Osteocyte (in vitro differentiated cells): ENCODE results near the gene HBG1. TPM values are rescaled to one million over a fixed set of nuclear protein-coding genes. Genes with fewer than 3 reads are reported as not detected.

Experiments used
- DNase-seq: peaks from one replicate; pipeline ENCODE4 v3.0.0; 2021; ENCODE audit warnings: mixed read lengths; ENCODE audit not compliant: unreplicated experiment; ENCODE audit errors: extremely low spot score
- H3K27ac Mint-ChIP-seq: one replicate; pipeline ENCODE4 v1.8.0; 2021; ENCODE audit warnings: mild to moderate bottlenecking, mixed read lengths; ENCODE audit not compliant: unreplicated experiment
- H3K27me3 Mint-ChIP-seq: one replicate; pipeline ENCODE4 v1.8.0; 2021; ENCODE audit warnings: mixed read lengths; ENCODE audit not compliant: unreplicated experiment
- H3K36me3 Mint-ChIP-seq: one replicate; pipeline ENCODE4 v1.8.0; 2021; ENCODE audit warnings: mixed read lengths; ENCODE audit not compliant: unreplicated experiment
- H3K4me1 Mint-ChIP-seq: one replicate; pipeline ENCODE4 v1.8.0; 2021; ENCODE audit warnings: mixed read lengths; ENCODE audit not compliant: unreplicated experiment
- H3K4me3 Mint-ChIP-seq: one replicate; pipeline ENCODE4 v1.8.0; 2021; ENCODE audit warnings: mild to moderate bottlenecking, moderate library complexity, mixed read lengths; ENCODE audit not compliant: unreplicated experiment
- H3K9me3 Mint-ChIP-seq: one replicate; pipeline ENCODE4 v1.8.0; 2021; ENCODE audit warnings: mixed read lengths; ENCODE audit not compliant: unreplicated experiment
- CTCF ChIP-seq: fragments of 200-600 bp; sonication (generic); IDR thresholded peaks from 2 replicates; pipeline ENCODE4 v1.5.0; 2021; ENCODE audit warnings: antibody characterized with exemption, mild to moderate bottlenecking, moderate library complexity
- total RNA-seq: library from RNA; stranded (reverse); gene quantifications from 2 replicates; pipeline ENCODE4 v1.2.1, GENCODE V29; 2021

The HBG1 gene
- total RNA-seq, 1 donor from 2014 or later = not detected

- no peak for TF ChIP-seq CTCF
- no peak for DNase-seq
- H3K4me1 Mint-ChIP-seq = no peaks in the 10 kb centered on the region
- no peak overlapping the region for H3K4me3 Mint-ChIP-seq
- H3K9me3 Mint-ChIP-seq = no peaks in the 10 kb centered on the region
- H3K27ac Mint-ChIP-seq = no peak overlapping the region
- H3K36me3 Mint-ChIP-seq = no peaks in the 10 kb centered on the region
- peaks cover 50% of the 10 kb centered on the region for H3K27me3 Mint-ChIP-seq
Measured at GRCh38 chr11:5238486-5238885, 11.2 kb downstream of the HBG1 start.

GRCh38 chr11:5237420-5237819 is 12.2 kb downstream of the HBG1 start:
- TF ChIP-seq CTCF = no peak
- Mint-ChIP-seq H3K27me3 (peaks cover 50% of the 10 kb centered on the region), H3K4me1 (no peaks in the 10 kb centered on the region)

GRCh38 chr11:5235364-5236095 is 14.1 kb downstream of the HBG1 start:
- no peak for TF ChIP-seq CTCF
- Mint-ChIP-seq H3K9me3 (no peaks in the 10 kb centered on the region), H3K27ac (no peak overlapping the region), H3K4me3 (no peak overlapping the region), H3K36me3 (no peaks in the 10 kb centered on the region), H3K27me3 (peaks cover 43% of the 10 kb centered on the region), H3K4me1 (no peaks in the 10 kb centered on the region)
- no peak for DNase-seq

More at GRCh38 chr11:5237420-5237819, 12.2 kb downstream of the HBG1 start:
- Mint-ChIP-seq H3K4me3 (no peak overlapping the region), H3K36me3 (no peaks in the 10 kb centered on the region), H3K27ac (no peak overlapping the region), H3K9me3 (no peaks in the 10 kb centered on the region)
- no peak for DNase-seq

- no peak for TF ChIP-seq CTCF
- DNase-seq = no peak
- Mint-ChIP-seq H3K27ac (no peak within 1 kb of the TSS), H3K4me3 (no peak within 1 kb of the TSS), H3K9me3 (no peaks in the 10 kb centered on the region), H3K27me3 (peaks cover 36% of the 10 kb centered on the region), H3K36me3 (no peaks in the 10 kb centered on the region), H3K4me1 (no peaks in the 10 kb centered on the region)
Measured at GRCh38 chr11:5234381-5234834, 15.2 kb downstream of the HBG1 start, which contains the start of gene HBD. Gene HBD, minus strand, starts transcription at chr11:5234483. Its CDS starts 50 bp downstream, at chr11:5234433.

GRCh38 chr11:5233307-5233706 is 16.4 kb downstream of the HBG1 start:
- Mint-ChIP-seq H3K36me3 (no peaks in the 10 kb centered on the region), H3K27me3 (peaks cover 29% of the 10 kb centered on the region), H3K4me1 (no peaks in the 10 kb centered on the region), H3K9me3 (no peaks in the 10 kb centered on the region), H3K27ac (no peak overlapping the region), H3K4me3 (no peak overlapping the region)
- DNase-seq = no peak
- TF ChIP-seq CTCF = no peak
